Right atrium auricular region (tissue), 2 donors: Measurements from ENCODE around the gene KIAA1217. TPM values are rescaled to one million over a fixed set of nuclear protein-coding genes. Genes with fewer than 3 reads are reported as not detected.

Experiments
- DNase-seq: peaks from one replicate; pipeline ENCODE4 v3.0.0-alpha.2; 2019; ENCODE audit warnings: low spot score
- H3K27ac ChIP-seq, 2 donors: fragments of 200-600 bp; sonication (generic); 1 replicate in 1 of 2; 2 replicates in 1 of 2; pipeline ENCODE4 v1.5.1; 2016 to 2019
- H3K27me3 ChIP-seq, 2 donors: fragments of 200-600 bp; sonication (generic); one replicate each; pipeline versions ENCODE4 v1.5.1 to v1.6.0; 2017 to 2019
- H3K36me3 ChIP-seq: fragments of 200-600 bp; sonication (generic); one replicate; pipeline ENCODE4 v1.5.1; 2016
- H3K4me1 ChIP-seq, 2 donors: fragments of 200-600 bp; sonication (generic); one replicate each; pipeline versions ENCODE4 v1.5.1 to v1.6.0; 2017 to 2019
- H3K4me3 ChIP-seq, 2 donors: fragments of 200-600 bp; sonication (generic); 1 replicate in 1 of 2; 2 replicates in 1 of 2; pipeline ENCODE4 v1.5.1; 2017 to 2019; ENCODE audit warnings: mild to moderate bottlenecking in 1 of 2, moderate library complexity in 1 of 2
- H3K9me3 ChIP-seq, 2 donors: fragments of 200-600 bp; sonication (generic); one replicate each; pipeline ENCODE4 v1.5.1; 2019
- CTCF ChIP-seq, 2 donors: fragments of 200-600 bp; sonication (generic); IDR thresholded peaks; one replicate each; pipeline ENCODE4 v1.5.1; 2019; ENCODE audit warnings: antibody characterized with exemption in 2 of 2
- total RNA-seq, 2 donors: library from RNA; depleted of rRNA; stranded (reverse); fragments of >200 nt; gene quantifications; one replicate each; pipeline ENCODE4 v1.1.0, GENCODE V29; 2016

The KIAA1217 gene
- total RNA-seq, 2 donors from 2014 or later = 24.0 to 33.3 TPM

DNA sequence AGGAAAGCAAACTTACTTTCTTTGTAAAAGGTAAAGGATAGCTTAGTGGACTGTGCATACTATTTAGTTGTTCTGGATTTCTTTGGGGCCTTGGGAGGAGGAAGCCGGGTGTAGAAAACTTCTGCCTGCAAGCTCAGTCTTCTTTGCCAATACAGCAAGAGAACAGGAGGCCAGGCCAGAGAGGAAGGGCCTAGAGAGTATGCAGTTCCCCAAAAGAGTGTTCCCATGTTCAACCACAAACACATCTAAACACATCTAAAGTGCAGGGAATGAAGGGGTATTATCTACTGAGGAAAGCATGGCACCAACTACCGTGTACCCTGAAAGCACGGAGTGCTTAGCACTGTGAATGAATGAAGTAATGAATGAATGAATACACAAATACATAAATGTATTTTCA, 11.0 kb downstream of the KIAA1217 start:
- no peak for TF ChIP-seq CTCF (IDR thresholded peaks at IDR 0.05)
- Histone ChIP-seq H3K27ac (no peak overlapping the region), H3K27me3 (no peaks in the 10 kb centered on the region), H3K9me3 (no peaks in the 10 kb centered on the region), H3K36me3 (peaks cover 9% of the 10 kb centered on the region), H3K4me1 (peaks cover 0 to 31% of the 10 kb centered on the region in 2 donors), H3K4me3 (no peak overlapping the region)
- no peak for DNase-seq

DNA sequence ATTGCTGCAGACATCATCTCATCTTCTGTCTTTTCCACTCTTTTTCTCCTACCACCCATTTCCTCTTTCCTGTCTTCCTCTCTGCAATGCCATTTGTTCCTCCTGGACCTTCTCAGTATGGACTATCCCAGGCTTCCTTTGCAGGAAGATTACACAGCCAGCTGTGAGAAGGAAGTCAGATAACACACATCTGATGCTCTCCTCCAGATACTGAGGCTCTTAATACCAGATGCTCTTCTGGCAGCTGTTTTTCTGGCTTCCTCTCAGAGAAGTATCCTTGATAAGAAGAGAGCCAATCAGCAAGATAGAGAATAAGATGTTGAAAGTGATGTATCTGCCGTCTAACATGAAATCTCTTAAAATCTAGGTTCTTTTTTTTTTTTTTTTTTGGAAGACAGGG, 14.4 kb downstream of the KIAA1217 start:
- H3K27ac ChIP-seq = no peak overlapping the region
- H3K27me3 ChIP-seq = no peaks in the 10 kb centered on the region
- no peaks in the 10 kb centered on the region for H3K4me1 ChIP-seq
- peaks cover 9% of the 10 kb centered on the region for H3K36me3 ChIP-seq
- TF ChIP-seq CTCF (IDR thresholded peaks at IDR 0.05) = no peak
- no peak overlapping the region for H3K4me3 ChIP-seq
- no peak for DNase-seq
- no peaks in the 10 kb centered on the region for H3K9me3 ChIP-seq

DNA sequence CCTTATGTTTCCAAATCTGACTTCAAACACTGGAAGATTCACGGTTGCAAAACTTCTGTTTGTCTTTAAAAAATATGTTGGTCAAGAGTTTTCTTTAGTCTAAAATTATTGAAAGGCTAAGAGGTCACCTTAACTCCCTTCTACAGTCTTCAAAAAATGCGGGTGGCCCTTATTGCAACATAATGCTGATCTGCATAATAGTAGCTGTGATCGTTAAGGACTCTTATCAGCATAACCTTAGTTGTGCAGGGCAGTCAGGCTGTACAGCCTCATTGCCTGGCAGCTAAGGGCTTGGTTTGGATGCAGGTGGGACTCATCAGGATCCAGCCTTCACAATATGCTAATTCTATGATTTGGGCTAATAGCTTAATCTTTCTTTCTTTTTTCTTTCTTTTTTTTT, 15.0 kb downstream of the KIAA1217 start:
- no peak for DNase-seq
- Histone ChIP-seq H3K27ac (no peak overlapping the region), H3K36me3 (peaks cover 9% of the 10 kb centered on the region), H3K4me1 (no peaks in the 10 kb centered on the region), H3K4me3 (no peak overlapping the region), H3K27me3 (no peaks in the 10 kb centered on the region), H3K9me3 (no peaks in the 10 kb centered on the region)
- TF ChIP-seq CTCF (IDR thresholded peaks at IDR 0.05) = no peak

GRCh38 chr10:24228642-24229041, 19.7 kb downstream of the KIAA1217 start:
- Histone ChIP-seq H3K27me3 (no peaks in the 10 kb centered on the region), H3K4me3 (no peak overlapping the region), H3K9me3 (no peaks in the 10 kb centered on the region), H3K27ac (no peak overlapping the region), H3K4me1 (no peaks in the 10 kb centered on the region), H3K36me3 (no peaks in the 10 kb centered on the region)
- no peak for TF ChIP-seq CTCF (IDR thresholded peaks at IDR 0.05)
- no peak for DNase-seq

DNA sequence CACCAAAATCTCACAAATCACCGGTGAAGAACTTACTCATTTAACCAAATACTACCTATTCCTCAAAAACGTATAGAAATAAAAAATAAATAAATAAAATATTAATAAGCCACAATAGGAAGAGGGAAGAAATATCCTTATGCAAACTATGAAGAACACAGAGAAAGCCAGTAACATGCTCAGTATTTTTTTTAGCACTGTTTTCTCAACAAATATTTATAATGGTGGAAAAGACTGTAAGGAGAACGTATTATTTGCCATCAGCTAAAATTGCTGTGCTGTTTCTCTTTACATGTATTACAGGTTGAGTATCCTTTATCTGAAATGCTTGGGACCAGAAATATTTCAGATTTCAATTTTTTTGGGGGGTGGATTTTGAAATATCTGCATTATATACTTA, 21.0 kb downstream of the KIAA1217 start:
- H3K4me1 ChIP-seq = no peaks in the 10 kb centered on the region
- no peak for DNase-seq
- no peak for TF ChIP-seq CTCF (IDR thresholded peaks at IDR 0.05)

GRCh38 chr10:24231200-24231599, 22.3 kb downstream of the KIAA1217 start:
- no peaks in the 10 kb centered on the region for H3K4me1 ChIP-seq
- H3K4me3 ChIP-seq = no peak overlapping the region
- H3K9me3 ChIP-seq = no peaks in the 10 kb centered on the region
- H3K36me3 ChIP-seq = no peaks in the 10 kb centered on the region
- no peaks in the 10 kb centered on the region for H3K27me3 ChIP-seq
- no peak for TF ChIP-seq CTCF (IDR thresholded peaks at IDR 0.05)
- DNase-seq = no peak
- no peak overlapping the region for H3K27ac ChIP-seq

More for the DNA sequence above, 21.0 kb downstream of the KIAA1217 start:
- Histone ChIP-seq H3K9me3 (no peaks in the 10 kb centered on the region), H3K4me3 (no peak overlapping the region), H3K27ac (no peak overlapping the region), H3K36me3 (no peaks in the 10 kb centered on the region), H3K27me3 (no peaks in the 10 kb centered on the region)
